Measurements from ENCODE around the gene RLN3. TPM values are rescaled to one million over a fixed set of nuclear protein-coding genes. Genes with fewer than 3 reads are reported as not detected.

The RLN3 gene, protein sequence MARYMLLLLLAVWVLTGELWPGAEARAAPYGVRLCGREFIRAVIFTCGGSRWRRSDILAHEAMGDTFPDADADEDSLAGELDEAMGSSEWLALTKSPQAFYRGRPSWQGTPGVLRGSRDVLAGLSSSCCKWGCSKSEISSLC
- not detected in 2 replicates for total RNA-seq

DNA sequence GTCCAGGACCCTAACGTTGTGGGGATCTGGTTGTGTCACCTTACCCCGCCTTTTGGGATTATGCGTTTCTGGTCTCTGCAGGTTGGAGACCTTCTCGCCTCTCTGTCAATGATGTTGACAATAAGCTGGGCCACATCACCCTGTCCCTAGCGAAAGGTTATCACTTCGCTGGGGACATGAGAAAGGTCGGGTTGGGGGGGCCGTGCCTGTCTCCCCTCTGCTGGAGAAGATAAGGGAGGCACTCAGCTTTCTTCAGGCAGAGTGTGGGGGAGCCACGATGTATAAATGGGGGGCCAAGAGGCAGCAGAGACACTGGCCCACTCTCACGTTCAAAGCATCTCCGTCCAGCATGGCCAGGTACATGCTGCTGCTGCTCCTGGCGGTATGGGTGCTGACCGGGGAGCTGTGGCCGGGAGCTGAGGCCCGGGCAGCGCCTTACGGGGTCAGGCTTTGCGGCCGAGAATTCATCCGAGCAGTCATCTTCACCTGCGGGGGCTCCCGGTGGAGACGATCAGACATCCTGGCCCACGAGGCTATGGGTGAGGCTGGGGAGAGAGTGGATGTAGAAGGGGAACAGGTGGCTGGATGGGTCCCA lies at the start of gene RLN3:
TSS of gene RLN3 (plus strand) at position 293 of the 595 bp plus-strand sequence. CDS start at position 350, 57 bp downstream.

DNA sequence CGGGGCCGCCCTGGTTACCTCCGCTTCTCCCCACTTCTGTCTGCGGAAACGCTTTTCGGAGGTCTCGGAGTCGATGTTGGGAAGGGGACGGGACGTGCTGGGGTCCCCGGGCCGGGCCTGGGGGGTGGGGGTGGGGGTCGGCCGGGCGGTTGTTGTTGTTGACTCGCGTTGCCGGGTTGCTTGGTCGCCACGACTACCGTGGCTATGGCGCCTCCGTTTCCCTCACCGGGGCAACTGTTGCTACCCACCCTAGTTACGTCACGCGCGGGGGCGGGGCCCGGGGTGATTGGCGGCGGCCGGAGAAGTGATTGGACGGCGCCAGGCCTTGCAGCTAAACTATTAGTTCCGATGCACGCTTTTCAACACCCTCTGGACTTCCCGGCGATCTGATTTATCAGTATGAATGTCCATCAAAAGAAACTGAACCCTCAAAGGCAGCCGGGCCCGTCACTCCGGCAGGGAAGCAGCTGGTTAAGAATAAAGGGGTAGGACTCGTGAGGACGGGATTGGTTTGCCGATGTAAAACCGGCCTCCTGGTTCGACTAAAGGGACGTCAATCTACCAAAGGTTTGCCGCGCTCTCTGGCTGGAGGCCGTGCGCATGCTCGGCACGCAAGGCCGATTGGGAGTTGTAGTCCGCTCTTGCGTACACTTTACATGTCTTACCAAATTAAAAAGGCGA lies 21.7 kb upstream of the RLN3 start, which contains the start of gene RFX1:
TSS of gene RFX1 (minus strand) at position 236 of the 681 bp plus-strand sequence. CDS start 12,477 bp downstream, outside the sequence.

DNA sequence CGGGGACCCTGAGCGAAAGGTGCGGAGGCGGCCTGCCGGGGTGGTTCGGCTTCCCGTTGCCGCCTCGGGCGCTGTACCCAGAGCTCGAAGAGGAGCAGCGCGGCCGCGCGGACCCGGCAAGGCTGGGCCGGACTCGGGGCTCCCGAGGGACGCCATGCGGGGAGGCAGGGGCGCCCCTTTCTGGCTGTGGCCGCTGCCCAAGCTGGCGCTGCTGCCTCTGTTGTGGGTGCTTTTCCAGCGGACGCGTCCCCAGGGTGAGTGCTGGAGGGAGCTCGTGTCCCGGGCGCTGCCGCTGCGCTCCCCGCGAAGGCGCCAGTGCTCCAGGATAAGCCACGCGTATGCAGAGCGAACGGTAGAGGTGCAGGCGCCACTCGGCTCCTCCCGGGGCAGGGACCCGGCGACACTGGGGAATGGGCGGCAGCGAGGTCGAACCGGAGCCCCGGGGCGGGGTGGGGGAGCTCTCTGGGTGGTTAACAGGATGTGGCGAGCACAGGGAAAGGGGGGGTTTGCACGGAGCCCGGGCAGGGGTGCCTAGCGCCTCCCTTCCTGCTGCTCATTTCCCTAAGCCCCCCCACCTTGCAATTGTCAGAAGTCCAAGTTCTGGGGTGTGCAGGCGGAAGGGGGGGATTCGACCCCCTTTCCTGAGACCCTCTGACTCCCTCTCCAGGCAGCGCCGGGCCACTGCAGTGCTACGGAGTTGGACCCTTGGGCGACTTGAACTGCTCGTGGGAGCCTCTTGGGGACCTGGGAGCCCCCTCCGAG lies 4.0 kb downstream of the RLN3 start, which contains the start of gene IL27RA:
TSS of gene IL27RA (plus strand) at position 44 of the 762 bp plus-strand sequence. CDS start at position 155, 111 bp downstream.

DNA sequence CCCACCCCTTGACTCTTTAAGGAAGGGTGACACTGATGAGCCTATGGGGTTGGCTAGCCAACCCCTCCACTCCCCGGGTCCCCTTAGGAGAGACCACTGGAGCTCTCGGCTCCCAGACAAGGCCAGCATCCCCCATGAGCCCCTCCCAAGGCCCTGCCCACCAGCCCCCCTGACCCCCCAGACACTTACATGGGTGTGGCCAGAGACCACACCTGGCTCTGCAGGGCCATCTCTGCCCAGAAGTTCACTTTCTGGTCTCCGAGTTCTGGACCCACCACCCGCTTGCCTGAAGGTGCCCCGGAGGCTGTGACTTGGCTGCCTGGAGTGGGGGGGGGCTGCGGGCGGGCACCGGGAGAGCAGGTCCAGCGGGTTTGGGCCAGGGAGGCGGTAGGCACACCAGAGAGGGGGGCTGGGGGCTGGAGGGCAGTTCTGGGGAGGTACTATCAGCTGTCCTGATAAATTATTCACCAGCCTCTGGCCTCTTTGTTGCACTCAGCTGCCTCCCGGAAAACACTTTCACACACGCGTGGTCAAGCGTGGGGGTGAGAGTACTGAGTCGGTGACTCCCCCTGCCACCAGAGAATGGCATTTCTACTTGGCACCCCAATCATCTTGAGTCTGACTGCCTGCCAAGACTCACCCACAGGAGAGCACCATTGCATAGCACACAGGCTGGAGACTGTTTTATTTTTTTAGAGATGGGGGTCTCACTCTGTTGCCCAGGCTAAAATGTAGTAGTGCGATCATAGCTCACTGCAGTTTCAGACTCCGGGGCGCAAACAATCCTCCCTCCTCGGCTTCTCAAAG lies 34.0 kb downstream of the RLN3 start, which contains the start of gene PALM3:
TSS of gene PALM3 (minus strand) at position 326 of the 807 bp plus-strand sequence. CDS start at position 230, 96 bp downstream.

DNA sequence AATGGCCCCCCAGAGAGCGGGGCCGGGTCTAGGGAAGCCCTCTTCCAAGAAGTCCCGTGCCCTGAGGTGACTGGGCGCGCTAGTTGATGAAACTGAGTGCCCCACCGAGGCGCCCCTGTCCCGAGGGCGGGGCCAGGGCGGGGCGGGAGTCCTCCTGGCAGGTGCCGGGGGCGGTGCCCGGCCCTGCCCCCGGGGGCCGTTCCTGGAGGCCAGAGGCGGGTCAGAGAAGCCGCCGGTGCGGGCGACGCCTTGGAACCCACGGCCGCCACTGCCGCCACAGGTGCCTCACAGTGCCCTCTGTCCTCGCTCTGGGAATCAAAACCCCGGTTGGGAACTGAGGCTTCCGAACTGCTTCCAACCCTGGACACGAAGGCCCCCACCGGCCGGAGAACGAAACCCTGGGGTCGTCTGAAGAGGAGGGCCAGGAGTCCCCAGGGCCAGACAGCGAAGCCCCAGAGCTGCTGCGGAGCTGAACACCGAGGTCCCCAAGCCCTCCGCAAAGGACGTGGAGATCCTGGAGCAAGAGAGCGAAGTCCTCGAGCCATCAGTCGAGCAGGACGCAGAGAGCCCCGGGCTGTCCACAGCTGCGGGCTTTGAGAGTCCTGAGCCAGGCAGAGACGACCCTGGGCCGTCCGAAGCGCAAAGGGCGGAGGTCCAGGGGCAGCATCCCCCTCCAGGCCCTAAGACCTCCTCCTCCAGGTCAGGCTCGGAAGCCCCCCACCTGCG lies 44.8 kb downstream of the RLN3 start, which contains the start of gene MISP3:
TSS of gene MISP3 (plus strand) at position 252 of the 726 bp plus-strand sequence. CDS start 524 bp downstream, outside the sequence.

Other genes with a start within 250 kb of the RLN3 start
- 2.9 and 3.5 TPM in 2 replicates for gene ZSWIM4, start 232.7 kb upstream of the RLN3 start, total RNA-seq
- not detected in 2 replicates for gene NANOS3, start 151.0 kb upstream of the RLN3 start, total RNA-seq
- under 0.01 TPM in 1 of 2 replicates, not detected in the other for gene BRME1, start 122.0 kb upstream of the RLN3 start, total RNA-seq
- gene CC2D1A, start 121.9 kb upstream of the RLN3 start, total RNA-seq = 24.1 and 37.2 TPM in 2 replicates
- gene PODNL1, start 89.7 kb upstream of the RLN3 start, total RNA-seq = 0.29 and 8.9 TPM in 2 replicates
- 20.7 and 34.3 TPM in 2 replicates for gene DCAF15, start 75.6 kb upstream of the RLN3 start, total RNA-seq
- gene RFX1, start 21.8 kb upstream of the RLN3 start, total RNA-seq = 3.7 and 6.7 TPM in 2 replicates
- gene IL27RA, start 3.6 kb downstream of the RLN3 start, total RNA-seq = 14.4 and 15.3 TPM in 2 replicates
- not detected in 2 replicates for gene PALM3, start 33.9 kb downstream of the RLN3 start, total RNA-seq
- 0.29 and 0.35 TPM in 2 replicates for gene MISP3, start 44.6 kb downstream of the RLN3 start, total RNA-seq
- gene C19orf67, start 57.6 kb downstream of the RLN3 start, total RNA-seq = not detected in 2 replicates
- 25.9 and 70.1 TPM in 2 replicates for gene SAMD1, start 62.6 kb downstream of the RLN3 start, total RNA-seq
- gene PRKACA, start 89.6 kb downstream of the RLN3 start, total RNA-seq = 89.7 and 93.2 TPM in 2 replicates
- gene ASF1B, start 108.4 kb downstream of the RLN3 start, total RNA-seq = 37.4 and 40.9 TPM in 2 replicates
- 2.6 and 7.8 TPM in 2 replicates for gene ADGRL1, start 178.0 kb downstream of the RLN3 start, total RNA-seq